H1 (cell line): ENCODE results near the gene CNBP. TPM values are rescaled to one million over a fixed set of nuclear protein-coding genes. Genes with fewer than 3 reads are reported as not detected.

Experiments
- CTCF ChIA-PET: fragments of 300-600 bp; sonication (Branson Sonifier 250); formaldehyde crosslinking; loops from one replicate; lab custom pipeline; 2021; ENCODE audit not compliant: partially characterized antibody; lab: Charles Lee
- POLR2A ChIA-PET: fragments of 300-600 bp; sonication (Branson Sonifier 250); formaldehyde crosslinking; loops from one replicate; lab custom pipeline; 2021; ENCODE audit warnings: inconsistent platforms; ENCODE audit not compliant: partially characterized antibody; lab: Charles Lee
- DNase-seq, 2 experiments: peaks; one replicate each; pipeline versions ENCODE4 v3.0.0 to v3.0.0-alpha.2; 2010 to 2022; ENCODE audit warnings: low spot score in 2 of 2, low read depth in 1 of 2, mixed read lengths in 1 of 2
- FAIRE-seq: peaks from 2 replicates; lab custom pipeline; 2011; peaks lifted over from hg19 to GRCh38; lab: Jason Lieb, UNC
- H2AFZ ChIP-seq: 2 replicates; pipeline ENCODE4 v1.8.1; 2012; ENCODE audit warnings: low read length, inconsistent platforms
- H2AK5ac ChIP-seq: 2 replicates; pipeline ENCODE4 v1.6.1; 2013; ENCODE audit warnings: low read depth, low read length
- H2BK120ac ChIP-seq: replicated peaks from 2 replicates; pipeline ENCODE3; 2013; ENCODE audit warnings: low read depth, low read length, inconsistent platforms
- H2BK12ac ChIP-seq: 2 replicates; pipeline ENCODE4 v1.6.1; 2013; ENCODE audit warnings: low read depth, low read length
- H2BK15ac ChIP-seq: 2 replicates; pipeline ENCODE4 v1.6.1; 2013; ENCODE audit warnings: low read length
- H2BK20ac ChIP-seq: 2 replicates; pipeline ENCODE4 v1.6.1; 2013; ENCODE audit warnings: low read length
- H2BK5ac ChIP-seq: 2 replicates; pipeline ENCODE4 v1.6.1; 2013; ENCODE audit warnings: low read depth, low read length
- H3K14ac ChIP-seq: 2 replicates; pipeline ENCODE4 v1.6.1; 2013; ENCODE audit warnings: inconsistent platforms; ENCODE audit not compliant: insufficient read length
- H3K18ac ChIP-seq: 2 replicates; pipeline ENCODE4 v1.6.1; 2013; ENCODE audit warnings: low read length; ENCODE audit errors: extremely low read depth
- H3K23ac ChIP-seq: 2 replicates; pipeline ENCODE4 v1.6.1; 2013; ENCODE audit warnings: inconsistent platforms; ENCODE audit not compliant: insufficient read length
- H3K23me2 ChIP-seq: 2 replicates; pipeline ENCODE4 v1.6.1; 2013; ENCODE audit warnings: low read depth, low read length
- H3K27ac ChIP-seq: 2 replicates; pipeline ENCODE4 v1.6.1; 2011; ENCODE audit warnings: low read depth, low read length, inconsistent platforms
- H3K27me3 ChIP-seq, 4 experiments: replicated peaks in 1 of 4; 1 replicate in 1 of 4; 2 replicates in 3 of 4; pipeline versions ENCODE4 v1.6.1 to v1.8.1; 2011 to 2013; ENCODE audit warnings: low read length in 3 of 4, mild to moderate bottlenecking in 3 of 4, inconsistent platforms in 2 of 4, mixed read lengths in 2 of 4, moderate library complexity in 1 of 4; ENCODE audit not compliant: control insufficient read depth in 3 of 4, insufficient read depth in 3 of 4; ENCODE audit errors: extremely low read depth in 1 of 4
- H3K36me3 ChIP-seq, 4 experiments: 2 replicates each; pipeline versions ENCODE4 v1.6.1 to v1.8.1; 2011 to 2013; ENCODE audit warnings: mild to moderate bottlenecking in 4 of 4, low read length in 3 of 4, moderate library complexity in 2 of 4, control low read depth in 1 of 4, inconsistent platforms in 1 of 4; ENCODE audit not compliant: insufficient read depth in 4 of 4, control insufficient read depth in 2 of 4
- H3K4ac ChIP-seq: replicated peaks from 2 replicates; pipeline ENCODE3; 2013; ENCODE audit warnings: low read length, low read depth, mixed read lengths, inconsistent platforms; ENCODE audit not compliant: insufficient read length
- H3K4me1 ChIP-seq, 4 experiments: replicated peaks in 1 of 4; 1 replicate in 1 of 4; 2 replicates in 3 of 4; pipeline versions ENCODE4 v1.6.1 to v1.8.1; 2011 to 2013; ENCODE audit warnings: low read length in 3 of 4, inconsistent platforms in 2 of 4, mixed read lengths in 1 of 4; ENCODE audit not compliant: insufficient read depth in 4 of 4, control insufficient read depth in 3 of 4
- H3K4me2 ChIP-seq, 2 experiments: 2 replicates each; pipeline versions ENCODE4 v1.6.1 to v1.8.1; 2011 to 2013; ENCODE audit warnings: low read depth in 2 of 2, low read length in 2 of 2, control low read depth in 1 of 2, inconsistent platforms in 1 of 2, mild to moderate bottlenecking in 1 of 2; ENCODE audit not compliant: insufficient read depth in 1 of 2
- H3K4me3 ChIP-seq, 4 experiments: fragments of 200-600, 300-600 bp in 1 of 4; sonication (generic), shearing (Covaris generic), sonication (Bioruptor Twin) in 1 of 4; 2 replicates each; pipeline versions ENCODE4 v1.5.1 to v1.8.1; 2011 to 2016; ENCODE audit warnings: low read length in 4 of 4, low read depth in 3 of 4, control low read depth in 2 of 4, inconsistent platforms in 2 of 4, mild to moderate bottlenecking in 2 of 4, mixed read lengths in 1 of 4, moderate library complexity in 1 of 4; ENCODE audit not compliant: insufficient read depth in 2 of 4; ENCODE audit errors: extremely low read depth in 1 of 4
- H3K56ac ChIP-seq: replicated peaks from 2 replicates; pipeline ENCODE3; 2013; ENCODE audit warnings: low read depth, mild to moderate bottlenecking, mixed read lengths, low read length, inconsistent platforms; ENCODE audit not compliant: insufficient read length
- H3K79me1 ChIP-seq: 2 replicates; pipeline ENCODE4 v1.6.1; 2013; ENCODE audit warnings: low read depth, low read length, control low read depth
- H3K79me2 ChIP-seq, 2 experiments: 2 replicates each; pipeline versions ENCODE4 v1.6.1 to v1.8.1; 2012 to 2013; ENCODE audit warnings: low read length in 2 of 2, mild to moderate bottlenecking in 2 of 2, inconsistent platforms in 1 of 2; ENCODE audit not compliant: insufficient read depth in 2 of 2, control insufficient read depth in 1 of 2
- H3K9ac ChIP-seq, 4 experiments: replicated peaks in 1 of 4; 1 replicate in 1 of 4; 2 replicates in 3 of 4; pipeline versions ENCODE4 v1.6.1 to v1.8.1; 2011 to 2013; ENCODE audit warnings: low read depth in 3 of 4, low read length in 3 of 4, control low read depth in 2 of 4, mild to moderate bottlenecking in 2 of 4, moderate library complexity in 2 of 4, inconsistent platforms in 1 of 4; ENCODE audit errors: extremely low read depth in 1 of 4
- H3K9me3 ChIP-seq, 2 experiments: 2 replicates each; pipeline versions ENCODE4 v1.6.1 to v1.8.1; 2012 to 2013; ENCODE audit warnings: mild to moderate bottlenecking in 2 of 2, moderate library complexity in 2 of 2, control low read depth in 1 of 2, inconsistent platforms in 1 of 2, low read depth in 1 of 2, low read length in 1 of 2, mixed read lengths in 1 of 2; ENCODE audit not compliant: insufficient read depth in 2 of 2
- H4K20me1 ChIP-seq, 2 experiments: replicated peaks in 1 of 2; 2 replicates each; pipeline versions ENCODE3 to v1.8.1; 2011 to 2013; ENCODE audit warnings: inconsistent platforms in 2 of 2, low read length in 2 of 2, mild to moderate bottlenecking in 1 of 2; ENCODE audit not compliant: insufficient read depth in 2 of 2, control insufficient read depth in 1 of 2
- H4K5ac ChIP-seq: 2 replicates; pipeline ENCODE4 v1.6.1; 2013; ENCODE audit warnings: low read length, low read depth, mixed read lengths, inconsistent platforms; ENCODE audit not compliant: insufficient read length
- H4K8ac ChIP-seq: 2 replicates; pipeline ENCODE4 v1.8.0; 2013; ENCODE audit warnings: mild to moderate bottlenecking, moderate library complexity, low read length, inconsistent platforms; ENCODE audit not compliant: insufficient read depth; ENCODE audit errors: extremely low read depth
- H4K91ac ChIP-seq: replicated peaks from 2 replicates; pipeline ENCODE3; 2013; ENCODE audit warnings: low read length, mixed read lengths, inconsistent platforms; ENCODE audit not compliant: insufficient read length
- BCL11A ChIP-seq, 2 experiments: IDR thresholded peaks; one replicate each; pipeline ENCODE4 v1.6.1; 2011; ENCODE audit warnings: low read depth in 2 of 2, low read length in 2 of 2, mild to moderate bottlenecking in 2 of 2
- KDM1A ChIP-seq: fragments of 200-600, 300-600 bp; sonication (generic); IDR thresholded peaks from 2 replicates; pipeline ENCODE4 v1.7.1; 2016; ENCODE audit warnings: mild to moderate bottlenecking, low read length, borderline replicate concordance
- SAP30 ChIP-seq: fragments of 300-600 bp; sonication (generic); IDR thresholded peaks from 2 replicates; pipeline ENCODE4 v1.7.1; 2012; ENCODE audit warnings: low read length, moderate library complexity, mild to moderate bottlenecking, inconsistent platforms; ENCODE audit not compliant: insufficient read depth, insufficient replicate concordance
- WGBS, 2 experiments: shearing (Covaris generic) in 1 of 2; methylation state at CpG; one replicate each; pipeline versions ENCODE4 v1.1.6 to v1.1.7; 2013 to 2015; ENCODE audit warnings: low lambda C conversion rate in 2 of 2, mixed read lengths in 2 of 2, inconsistent platforms in 1 of 2, low coverage in 1 of 2, missing lambda C conversion rate in 1 of 2; ENCODE audit not compliant: insufficient replicate concordance in 2 of 2, insufficient coverage in 1 of 2, insufficient read length in 1 of 2; ENCODE audit errors: extremely low coverage in 1 of 2, missing lambda C conversion rate in 1 of 2; 5-methylcytosine and 5-hydroxymethylcytosine counted together
- polyA plus RNA-seq, 7 experiments: library from polyadenylated mRNA; depleted of rRNA in 3 of 7; stranded (reverse) in 5 of 7; unstranded in 2 of 7; fragments of >200 nt in 5 of 7; fragments of 200-250 nt in 2 of 7; gene quantifications; 1 replicate in 5 of 7; 2 replicates in 1 of 7; 4 replicates in 1 of 7; pipeline versions ENCODE4 v1.2.1 to v1.2.3, GENCODE V29; 2011 to 2013; ENCODE audit warnings: missing spikeins in 2 of 7, mixed read lengths in 2 of 7
- total RNA-seq: library from RNA; stranded (reverse); fragmentation: NEBNext Ultra II Directional; extraction: Animal tissue kit (Norgen Biotek cat#: 25700); gene quantifications from 2 replicates; pipeline ENCODE4 v1.2.1, GENCODE V29; 2021

The CNBP gene
- total and polyA plus RNA-seq, 2 of the 8 experiments (the other 6 are each of a cell fraction or from before 2014, with no cell fraction given): 315 to 371 TPM

DNA sequence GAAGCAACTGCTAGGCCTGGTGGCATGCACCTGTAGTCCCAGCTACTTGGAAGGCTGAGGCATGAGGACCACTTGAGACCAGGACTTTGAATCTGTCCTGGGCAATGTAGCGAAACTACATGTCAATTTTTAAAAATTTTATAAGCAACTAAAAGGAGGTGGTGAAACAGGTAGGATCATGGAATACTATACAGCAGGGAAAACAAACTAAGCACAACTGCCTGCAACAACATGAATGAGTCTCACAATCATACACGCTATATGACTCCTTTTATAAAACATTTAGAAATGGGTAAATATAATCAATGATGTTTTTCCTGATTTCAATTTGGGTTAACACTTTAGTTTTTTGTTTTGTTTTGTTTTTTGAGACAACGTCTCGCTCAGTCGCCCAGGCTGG, 29.5 kb upstream of the CNBP start:
- H3K4me1 ChIP-seq: no peaks in the 10 kb centered on the region
- ChIA-PET CTCF (interaction anchor here (0.7 to 1.7 kb wide), 4 partner anchors 9 to 34 kb away, joined by 3 to 5 read pairs (median 3); no protein-coding TSS in a partner anchor), POLR2A (interaction anchor here (1.4 kb wide), 1 partner anchor 30 kb away, joined by 5 read pairs; the partner anchor contains the start of gene CNBP)
- TF ChIP-seq BCL11A (IDR thresholded peaks at IDR 0.05; ENCODE audit: low read depth in 2 of 2, low read length in 2 of 2) (no peak), KDM1A (no peak), SAP30 (no peak)
- FAIRE-seq (no peak), DNase-seq (no peak)
- no peak overlapping the region for H2BK15ac ChIP-seq
- H3K14ac ChIP-seq: no peak overlapping the region
- H3K9ac ChIP-seq: no peak overlapping the region
- no peak overlapping the region for H3K18ac ChIP-seq
- no peak overlapping the region for H2BK120ac ChIP-seq
- H2AFZ ChIP-seq: no peak overlapping the region
- no peaks in the 10 kb centered on the region for H3K79me1 ChIP-seq
- no peaks in the 10 kb centered on the region for H3K79me2 ChIP-seq
- no peaks in the 10 kb centered on the region for H3K9me3 ChIP-seq
- no peak overlapping the region for H2AK5ac ChIP-seq
- no peaks in the 10 kb centered on the region for H4K20me1 ChIP-seq
- H3K27ac ChIP-seq: no peak overlapping the region
- no peaks in the 10 kb centered on the region for H3K36me3 ChIP-seq
- no peak overlapping the region for H3K4ac ChIP-seq
- H2BK20ac ChIP-seq: no peak overlapping the region
- H4K8ac ChIP-seq: no peak overlapping the region
- no peak overlapping the region for H3K4me2 ChIP-seq
- no peak overlapping the region for H2BK5ac ChIP-seq
- 93% methylated on average over 5 of the region's 5 CpGs; no CpG with 5 or more reads in 1 of the 2 experiments for WGBS, 2 experiments
- H4K91ac ChIP-seq: no peak overlapping the region
- no peak overlapping the region for H4K5ac ChIP-seq
- H2BK12ac ChIP-seq: no peak overlapping the region
- no peak overlapping the region for H3K4me3 ChIP-seq
- no peaks in the 10 kb centered on the region for H3K27me3 ChIP-seq
- H3K23me2 ChIP-seq: no peaks in the 10 kb centered on the region
- no peak overlapping the region for H3K56ac ChIP-seq
- H3K23ac ChIP-seq: no peak overlapping the region
